H1 (cell line): ENCODE measurements around the gene AMY1A. TPM values are rescaled to one million over a fixed set of nuclear protein-coding genes. Genes with fewer than 3 reads are reported as not detected.
"Not testable (repeated sequence)": the region's sequence is repeated elsewhere in the genome, so short reads cannot be mapped to it uniquely, and the experiment has no call there.

Source experiments
- CTCF ChIA-PET: fragments of 300-600 bp; sonication (Branson Sonifier 250); formaldehyde crosslinking; loops from one replicate; lab custom pipeline; 2021; ENCODE audit not compliant: partially characterized antibody; lab: Charles Lee
- POLR2A ChIA-PET: fragments of 300-600 bp; sonication (Branson Sonifier 250); formaldehyde crosslinking; loops from one replicate; lab custom pipeline; 2021; ENCODE audit warnings: inconsistent platforms; ENCODE audit not compliant: partially characterized antibody; lab: Charles Lee
- DNase-seq, 2 experiments: peaks; one replicate each; pipeline versions ENCODE4 v3.0.0 to v3.0.0-alpha.2; 2010 to 2022; ENCODE audit warnings: low spot score in 2 of 2, low read depth in 1 of 2, mixed read lengths in 1 of 2
- FAIRE-seq: peaks from 2 replicates; lab custom pipeline; 2011; peaks lifted over from hg19 to GRCh38; lab: Jason Lieb, UNC
- H2AFZ ChIP-seq: 2 replicates; pipeline ENCODE4 v1.8.1; 2012; ENCODE audit warnings: low read length, inconsistent platforms
- H2AK5ac ChIP-seq: 2 replicates; pipeline ENCODE4 v1.6.1; 2013; ENCODE audit warnings: low read depth, low read length
- H2BK120ac ChIP-seq: replicated peaks from 2 replicates; pipeline ENCODE3; 2013; ENCODE audit warnings: low read depth, low read length, inconsistent platforms
- H2BK12ac ChIP-seq: 2 replicates; pipeline ENCODE4 v1.6.1; 2013; ENCODE audit warnings: low read depth, low read length
- H2BK15ac ChIP-seq: 2 replicates; pipeline ENCODE4 v1.6.1; 2013; ENCODE audit warnings: low read length
- H2BK20ac ChIP-seq: 2 replicates; pipeline ENCODE4 v1.6.1; 2013; ENCODE audit warnings: low read length
- H2BK5ac ChIP-seq: 2 replicates; pipeline ENCODE4 v1.6.1; 2013; ENCODE audit warnings: low read depth, low read length
- H3K14ac ChIP-seq: 2 replicates; pipeline ENCODE4 v1.6.1; 2013; ENCODE audit warnings: inconsistent platforms; ENCODE audit not compliant: insufficient read length
- H3K18ac ChIP-seq: 2 replicates; pipeline ENCODE4 v1.6.1; 2013; ENCODE audit warnings: low read length; ENCODE audit errors: extremely low read depth
- H3K23ac ChIP-seq: 2 replicates; pipeline ENCODE4 v1.6.1; 2013; ENCODE audit warnings: inconsistent platforms; ENCODE audit not compliant: insufficient read length
- H3K23me2 ChIP-seq: 2 replicates; pipeline ENCODE4 v1.6.1; 2013; ENCODE audit warnings: low read depth, low read length
- H3K27ac ChIP-seq: 2 replicates; pipeline ENCODE4 v1.6.1; 2011; ENCODE audit warnings: low read depth, low read length, inconsistent platforms
- H3K27me3 ChIP-seq, 4 experiments: replicated peaks in 1 of 4; 1 replicate in 1 of 4; 2 replicates in 3 of 4; pipeline versions ENCODE4 v1.6.1 to v1.8.1; 2011 to 2013; ENCODE audit warnings: low read length in 3 of 4, mild to moderate bottlenecking in 3 of 4, inconsistent platforms in 2 of 4, mixed read lengths in 2 of 4, moderate library complexity in 1 of 4; ENCODE audit not compliant: control insufficient read depth in 3 of 4, insufficient read depth in 3 of 4; ENCODE audit errors: extremely low read depth in 1 of 4
- H3K36me3 ChIP-seq, 4 experiments: 2 replicates each; pipeline versions ENCODE4 v1.6.1 to v1.8.1; 2011 to 2013; ENCODE audit warnings: mild to moderate bottlenecking in 4 of 4, low read length in 3 of 4, moderate library complexity in 2 of 4, control low read depth in 1 of 4, inconsistent platforms in 1 of 4; ENCODE audit not compliant: insufficient read depth in 4 of 4, control insufficient read depth in 2 of 4
- H3K4ac ChIP-seq: replicated peaks from 2 replicates; pipeline ENCODE3; 2013; ENCODE audit warnings: low read length, low read depth, mixed read lengths, inconsistent platforms; ENCODE audit not compliant: insufficient read length
- H3K4me1 ChIP-seq, 4 experiments: replicated peaks in 1 of 4; 1 replicate in 1 of 4; 2 replicates in 3 of 4; pipeline versions ENCODE4 v1.6.1 to v1.8.1; 2011 to 2013; ENCODE audit warnings: low read length in 3 of 4, inconsistent platforms in 2 of 4, mixed read lengths in 1 of 4; ENCODE audit not compliant: insufficient read depth in 4 of 4, control insufficient read depth in 3 of 4
- H3K4me2 ChIP-seq, 2 experiments: 2 replicates each; pipeline versions ENCODE4 v1.6.1 to v1.8.1; 2011 to 2013; ENCODE audit warnings: low read depth in 2 of 2, low read length in 2 of 2, control low read depth in 1 of 2, inconsistent platforms in 1 of 2, mild to moderate bottlenecking in 1 of 2; ENCODE audit not compliant: insufficient read depth in 1 of 2
- H3K4me3 ChIP-seq, 4 experiments: fragments of 200-600, 300-600 bp in 1 of 4; sonication (generic), shearing (Covaris generic), sonication (Bioruptor Twin) in 1 of 4; 2 replicates each; pipeline versions ENCODE4 v1.5.1 to v1.8.1; 2011 to 2016; ENCODE audit warnings: low read length in 4 of 4, low read depth in 3 of 4, control low read depth in 2 of 4, inconsistent platforms in 2 of 4, mild to moderate bottlenecking in 2 of 4, mixed read lengths in 1 of 4, moderate library complexity in 1 of 4; ENCODE audit not compliant: insufficient read depth in 2 of 4; ENCODE audit errors: extremely low read depth in 1 of 4
- H3K56ac ChIP-seq: replicated peaks from 2 replicates; pipeline ENCODE3; 2013; ENCODE audit warnings: low read depth, mild to moderate bottlenecking, mixed read lengths, low read length, inconsistent platforms; ENCODE audit not compliant: insufficient read length
- H3K79me1 ChIP-seq: 2 replicates; pipeline ENCODE4 v1.6.1; 2013; ENCODE audit warnings: low read depth, low read length, control low read depth
- H3K79me2 ChIP-seq, 2 experiments: 2 replicates each; pipeline versions ENCODE4 v1.6.1 to v1.8.1; 2012 to 2013; ENCODE audit warnings: low read length in 2 of 2, mild to moderate bottlenecking in 2 of 2, inconsistent platforms in 1 of 2; ENCODE audit not compliant: insufficient read depth in 2 of 2, control insufficient read depth in 1 of 2
- H3K9ac ChIP-seq, 4 experiments: replicated peaks in 1 of 4; 1 replicate in 1 of 4; 2 replicates in 3 of 4; pipeline versions ENCODE4 v1.6.1 to v1.8.1; 2011 to 2013; ENCODE audit warnings: low read depth in 3 of 4, low read length in 3 of 4, control low read depth in 2 of 4, mild to moderate bottlenecking in 2 of 4, moderate library complexity in 2 of 4, inconsistent platforms in 1 of 4; ENCODE audit errors: extremely low read depth in 1 of 4
- H3K9me3 ChIP-seq, 2 experiments: 2 replicates each; pipeline versions ENCODE4 v1.6.1 to v1.8.1; 2012 to 2013; ENCODE audit warnings: mild to moderate bottlenecking in 2 of 2, moderate library complexity in 2 of 2, control low read depth in 1 of 2, inconsistent platforms in 1 of 2, low read depth in 1 of 2, low read length in 1 of 2, mixed read lengths in 1 of 2; ENCODE audit not compliant: insufficient read depth in 2 of 2
- H4K20me1 ChIP-seq, 2 experiments: replicated peaks in 1 of 2; 2 replicates each; pipeline versions ENCODE3 to v1.8.1; 2011 to 2013; ENCODE audit warnings: inconsistent platforms in 2 of 2, low read length in 2 of 2, mild to moderate bottlenecking in 1 of 2; ENCODE audit not compliant: insufficient read depth in 2 of 2, control insufficient read depth in 1 of 2
- H4K5ac ChIP-seq: 2 replicates; pipeline ENCODE4 v1.6.1; 2013; ENCODE audit warnings: low read length, low read depth, mixed read lengths, inconsistent platforms; ENCODE audit not compliant: insufficient read length
- H4K8ac ChIP-seq: 2 replicates; pipeline ENCODE4 v1.8.0; 2013; ENCODE audit warnings: mild to moderate bottlenecking, moderate library complexity, low read length, inconsistent platforms; ENCODE audit not compliant: insufficient read depth; ENCODE audit errors: extremely low read depth
- H4K91ac ChIP-seq: replicated peaks from 2 replicates; pipeline ENCODE3; 2013; ENCODE audit warnings: low read length, mixed read lengths, inconsistent platforms; ENCODE audit not compliant: insufficient read length
- WGBS, 2 experiments: shearing (Covaris generic) in 1 of 2; methylation state at CpG; one replicate each; pipeline versions ENCODE4 v1.1.6 to v1.1.7; 2013 to 2015; ENCODE audit warnings: low lambda C conversion rate in 2 of 2, mixed read lengths in 2 of 2, inconsistent platforms in 1 of 2, low coverage in 1 of 2, missing lambda C conversion rate in 1 of 2; ENCODE audit not compliant: insufficient replicate concordance in 2 of 2, insufficient coverage in 1 of 2, insufficient read length in 1 of 2; ENCODE audit errors: extremely low coverage in 1 of 2, missing lambda C conversion rate in 1 of 2; 5-methylcytosine and 5-hydroxymethylcytosine counted together
- long read RNA-seq, 2 experiments: library from RNA in 1 of 2; library from capped mRNA in 1 of 2; stranded (forward); transcript quantifications; one replicate each; pipeline ENCODE4 v2.0.0, GENCODE V29; 2021; ENCODE audit warnings: inconsistent platforms in 1 of 2
- polyA minus RNA-seq, 3 experiments: library from RNA; depleted of rRNA, polyadenylated mRNA; stranded (reverse); fragments of >200 nt; gene quantifications; 1 replicate in 2 of 3; 2 replicates in 1 of 3; pipeline ENCODE4 v1.2.3, GENCODE V29; 2011
- polyA plus RNA-seq, 7 experiments: library from polyadenylated mRNA; depleted of rRNA in 3 of 7; stranded (reverse) in 5 of 7; unstranded in 2 of 7; fragments of >200 nt in 5 of 7; fragments of 200-250 nt in 2 of 7; gene quantifications; 1 replicate in 5 of 7; 2 replicates in 1 of 7; 4 replicates in 1 of 7; pipeline versions ENCODE4 v1.2.1 to v1.2.3, GENCODE V29; 2011 to 2013; ENCODE audit warnings: missing spikeins in 2 of 7, mixed read lengths in 2 of 7
- total RNA-seq: library from RNA; stranded (reverse); fragmentation: NEBNext Ultra II Directional; extraction: Animal tissue kit (Norgen Biotek cat#: 25700); gene quantifications from 2 replicates; pipeline ENCODE4 v1.2.1, GENCODE V29; 2021

The AMY1A gene
- total RNA-seq (not detected in 2 replicates), polyA plus RNA-seq (2011; rRNA removed) (not detected in 2 replicates), polyA minus RNA-seq (2011; rRNA and poly(A)+ RNA removed) (not detected in 2 replicates)
- not detected for polyA plus RNA-seq (2011; cell fraction: cytosol; rRNA removed)
- not detected for polyA plus RNA-seq (2011; cell fraction: nucleus; rRNA removed)
- polyA plus RNA-seq (2012, experiment 1 of 2) = not detected in 4 replicates
- polyA plus RNA-seq (2012, experiment 2 of 2) = not detected
- polyA plus RNA-seq (2013, experiment 1 of 2) = not detected
- not detected for polyA plus RNA-seq (2013, experiment 2 of 2)
- not detected for polyA minus RNA-seq (2011; cell fraction: cytosol; rRNA and poly(A)+ RNA removed)
- polyA minus RNA-seq (2011; cell fraction: nucleus; rRNA and poly(A)+ RNA removed) = not detected
- long read RNA-seq, experiment 1 = 0 reads
- long read RNA-seq, experiment 2 = 0 reads

DNA sequence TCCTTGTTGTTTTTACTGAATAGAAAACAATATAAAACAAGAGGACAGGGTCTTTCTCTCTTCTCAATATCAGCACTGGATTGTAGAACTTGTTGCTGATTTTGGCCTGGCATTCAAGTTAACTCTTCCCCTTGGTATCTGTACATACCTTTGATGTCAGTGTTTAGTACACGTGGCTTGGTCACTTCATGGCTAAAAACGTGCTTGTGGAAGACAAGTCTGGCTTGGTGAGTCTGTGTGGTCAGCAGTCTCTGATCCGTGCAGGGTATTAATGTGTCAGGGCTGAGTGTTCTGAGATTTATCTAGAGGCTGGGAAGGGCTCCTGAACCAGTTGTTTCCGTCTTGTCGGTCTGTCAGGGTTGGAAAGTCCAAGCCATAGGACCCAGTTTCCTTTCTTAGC, at the start of gene AMY1A:
Gene AMY1A, plus strand, starts transcription at position 301 of the 400 bp plus-strand sequence. CDS start 571 bp downstream, outside the sequence.
- H2BK20ac ChIP-seq, H3K4ac ChIP-seq, H3K27me3 ChIP-seq, H3K14ac ChIP-seq, H3K56ac ChIP-seq, POLR2A ChIA-PET, H3K23ac ChIP-seq, H3K36me3 ChIP-seq, H4K8ac ChIP-seq, H3K18ac ChIP-seq, H3K79me2 ChIP-seq, H2AFZ ChIP-seq, H3K79me1 ChIP-seq, FAIRE-seq, DNase-seq, H2BK12ac ChIP-seq, CTCF ChIA-PET, H2BK120ac ChIP-seq, H3K4me1 ChIP-seq, H3K4me3 ChIP-seq, H4K91ac ChIP-seq, H2BK5ac ChIP-seq, H3K23me2 ChIP-seq, H4K20me1 ChIP-seq, H3K9me3 ChIP-seq, H2BK15ac ChIP-seq, H3K9ac ChIP-seq, H3K27ac ChIP-seq, H4K5ac ChIP-seq, H3K4me2 ChIP-seq, H2AK5ac ChIP-seq: not testable (repeated sequence)
- no CpG with 5 or more reads among the region's 5 CpGs for WGBS, 2 experiments
